GM21737 (cell line): ENCODE measurements around the gene PIGU.

Experiments used
- ATAC-seq: cut with Tn5 transposase; IDR thresholded peaks from one replicate; pipeline ENCODE4 v1.9.1; 2021; ENCODE audit warnings: mild to moderate bottlenecking, moderate library complexity; ENCODE audit not compliant: unreplicated experiment

Gene PIGU

DNA sequence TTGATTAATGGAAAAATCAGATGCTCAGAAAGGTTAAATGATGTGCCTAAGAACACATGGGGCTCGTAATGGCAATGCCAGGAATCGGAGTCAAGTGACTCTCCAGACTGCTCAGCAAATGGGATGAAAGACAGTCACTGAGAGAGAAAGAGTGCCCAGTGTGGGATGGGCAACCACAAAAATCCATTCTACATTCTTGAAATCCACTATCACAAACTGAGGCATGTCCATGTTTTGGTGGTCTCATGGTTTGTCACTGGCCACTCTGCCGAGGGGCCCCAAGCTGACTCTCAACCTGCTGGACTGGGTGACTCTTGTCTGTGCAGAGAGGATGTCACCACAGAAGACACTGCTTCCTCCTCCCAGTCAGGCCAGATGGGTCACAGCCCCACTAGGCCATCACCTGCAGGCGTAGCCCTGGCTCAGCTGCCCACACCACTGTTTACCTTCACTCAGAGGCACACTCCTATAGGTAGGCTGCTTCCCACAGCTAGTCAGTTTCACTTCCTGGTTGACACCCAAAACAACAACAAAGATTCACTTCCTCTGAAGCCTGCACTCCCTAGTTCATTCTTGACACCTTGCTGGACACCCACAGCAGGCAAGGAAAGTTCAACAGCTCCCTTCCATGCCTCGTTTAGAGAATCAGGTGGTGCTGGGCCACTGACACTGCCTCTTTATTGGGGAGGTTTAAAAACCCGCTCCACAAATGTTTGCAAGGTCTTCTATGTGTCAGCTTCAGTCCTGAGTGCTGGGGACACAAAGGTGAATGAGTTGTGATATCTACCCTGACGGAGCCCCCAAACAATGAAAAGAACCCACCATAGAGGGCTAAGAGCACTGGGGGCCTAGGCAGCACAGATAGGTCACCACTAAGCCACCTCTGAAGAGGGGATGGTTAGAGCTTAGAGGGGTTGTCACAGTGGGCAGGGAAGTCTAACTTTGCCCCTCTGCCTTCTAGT, 96.6 kb downstream of the PIGU start:
- peak; percentile 52 for ATAC-seq

DNA sequence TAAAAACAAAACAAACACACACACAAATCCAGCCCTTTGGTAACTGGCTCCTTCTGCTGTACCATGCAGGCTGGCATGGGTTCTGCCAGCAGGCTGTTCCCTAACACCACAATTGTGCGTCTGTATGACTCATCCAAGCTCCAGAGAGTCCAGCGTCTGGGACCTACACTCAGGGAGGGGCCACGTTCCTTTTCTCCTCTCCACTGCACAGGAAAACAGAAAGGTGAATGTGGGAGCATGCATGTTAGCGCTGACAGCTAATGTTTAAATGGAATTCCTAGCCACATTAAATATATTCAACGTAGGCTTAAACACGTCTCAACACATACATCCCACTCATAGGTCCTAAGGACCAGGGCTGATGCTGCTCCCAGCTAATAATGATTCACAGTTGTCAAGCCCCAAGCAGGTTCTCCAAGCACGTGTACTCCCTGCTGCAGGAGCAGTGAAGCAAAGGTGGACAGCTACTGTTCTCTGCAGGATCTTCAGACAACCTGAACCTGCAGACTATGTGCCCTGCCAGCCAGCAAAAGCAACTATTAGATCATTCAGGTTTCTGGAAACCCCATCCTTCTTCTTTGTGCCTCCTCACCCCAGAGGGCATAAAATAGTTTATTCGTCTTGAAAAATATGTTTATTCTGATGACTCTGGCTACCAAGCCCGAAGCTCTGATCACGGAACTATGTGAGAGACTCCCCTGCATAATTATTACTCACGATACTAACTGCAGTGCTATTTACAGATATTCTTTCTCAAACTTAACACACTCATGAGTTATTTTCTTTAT, 97.5 kb downstream of the PIGU start:
- no peak for ATAC-seq

DNA sequence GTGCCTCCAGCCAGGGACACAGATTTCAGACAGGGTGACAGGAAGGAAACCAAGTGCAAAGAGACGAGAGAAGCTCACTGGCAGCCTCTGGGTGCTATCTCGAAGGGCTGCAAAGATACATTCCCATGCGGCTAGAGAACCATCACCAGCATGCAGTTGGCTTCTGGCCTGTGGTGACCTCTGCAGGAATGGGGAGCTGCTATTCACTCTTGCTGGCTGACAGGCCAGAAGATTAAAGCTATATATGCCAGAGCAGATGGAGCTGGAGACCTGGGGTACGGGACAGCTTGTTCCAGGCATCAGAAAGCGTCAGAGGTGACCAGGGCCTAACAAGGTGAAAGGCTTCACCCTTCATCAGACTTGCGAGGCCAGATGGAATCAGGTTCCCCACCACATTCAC, 98.4 kb downstream of the PIGU start:
- ATAC-seq = no peak

DNA sequence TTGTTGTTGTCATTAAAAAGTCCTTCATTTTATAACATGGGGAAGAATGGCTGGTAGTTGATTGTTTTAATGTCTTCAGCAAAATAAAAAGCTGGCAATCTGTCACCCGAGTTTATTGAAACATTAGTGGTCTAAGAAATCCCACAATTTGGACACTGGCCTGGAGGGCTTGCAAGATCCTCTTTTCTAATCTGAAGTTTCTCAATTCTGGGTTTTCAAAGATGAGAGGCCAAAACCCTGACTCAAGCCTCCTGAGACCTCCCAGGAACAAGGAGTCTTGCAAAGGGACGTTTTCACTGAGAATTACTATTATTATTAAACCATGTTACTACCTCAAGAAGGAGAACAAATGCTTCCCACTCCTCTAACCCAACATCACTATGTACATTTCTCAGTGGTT, 98.9 kb downstream of the PIGU start:
- ATAC-seq = no peak

DNA sequence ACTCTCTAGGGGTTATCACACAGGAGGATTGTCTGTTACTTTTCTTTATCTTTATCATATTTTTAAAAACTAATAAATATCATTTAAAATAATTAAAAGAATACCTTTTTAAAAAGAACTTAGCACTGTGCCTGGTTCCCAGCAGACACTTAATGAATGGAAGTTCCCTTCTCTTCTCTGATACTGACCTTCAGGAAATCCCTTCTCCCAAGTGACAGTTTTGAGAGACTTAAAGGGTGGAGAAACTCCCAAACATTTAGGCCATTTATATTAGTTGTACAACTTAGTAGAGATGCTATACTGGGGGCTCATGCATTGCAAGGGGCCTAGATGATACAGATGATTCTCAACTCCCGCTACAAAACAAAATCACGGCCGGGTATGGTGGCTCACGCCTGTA, 99.8 kb downstream of the PIGU start:
- no peak for ATAC-seq

DNA sequence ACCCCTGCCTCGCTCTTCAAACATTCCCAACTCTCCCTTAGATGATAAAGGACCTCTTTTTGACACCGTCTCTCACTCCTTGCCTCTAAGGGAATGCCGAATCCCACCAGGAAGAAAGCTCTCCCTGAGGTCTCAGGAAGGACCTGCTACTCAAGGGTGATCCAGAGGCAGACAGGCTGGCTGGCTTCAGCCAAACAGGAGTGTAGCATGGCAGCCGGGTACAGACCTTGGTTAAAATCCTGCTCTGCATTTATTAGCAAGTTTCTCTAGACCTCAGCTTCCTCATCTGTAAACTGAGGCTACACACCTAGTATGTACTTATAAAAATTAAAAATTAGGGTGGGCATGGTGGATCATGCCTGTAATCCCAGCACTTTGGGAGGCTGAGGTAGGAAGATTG, 101.1 kb downstream of the PIGU start:
- no peak for ATAC-seq

DNA sequence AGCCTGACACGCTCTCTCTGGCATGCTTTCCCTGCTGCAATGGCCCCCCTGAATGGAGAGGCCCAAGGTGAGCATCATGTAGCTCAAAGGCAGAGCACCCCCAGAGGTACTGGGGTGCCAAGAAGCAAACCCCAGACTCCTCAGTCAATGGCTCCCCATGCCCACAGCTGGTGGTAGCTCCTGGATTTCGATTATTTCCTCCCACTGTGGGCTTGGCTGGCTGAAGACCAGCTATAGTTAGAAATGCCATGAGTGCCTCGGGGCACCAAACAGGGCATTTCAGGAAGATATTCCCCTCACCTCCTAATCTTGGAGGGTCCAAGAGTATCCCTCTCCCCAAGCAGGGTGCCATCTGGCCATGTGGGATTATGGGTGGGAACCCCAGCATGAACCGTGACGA, 101.6 kb downstream of the PIGU start:
- ATAC-seq = no peak

DNA sequence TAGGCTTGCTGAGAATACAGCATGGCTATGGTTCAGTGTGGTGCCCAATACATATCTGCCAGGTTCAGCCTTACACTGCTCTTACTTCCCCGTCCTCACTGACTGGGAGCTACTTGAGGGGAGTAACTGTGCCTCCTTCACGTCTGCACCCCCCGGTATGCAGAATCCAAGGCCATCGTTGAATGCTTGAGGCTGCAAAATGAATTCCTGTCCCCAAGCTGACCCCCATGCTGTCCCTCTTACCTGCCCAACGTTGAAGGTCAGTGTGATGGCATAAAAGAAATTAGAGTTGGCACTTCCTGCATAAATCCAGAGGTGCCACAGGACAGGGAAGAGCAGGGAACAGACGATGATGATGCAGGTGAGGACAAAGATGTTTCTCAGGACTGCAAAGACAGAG, 102.0 kb downstream of the PIGU start:
- no peak for ATAC-seq

DNA sequence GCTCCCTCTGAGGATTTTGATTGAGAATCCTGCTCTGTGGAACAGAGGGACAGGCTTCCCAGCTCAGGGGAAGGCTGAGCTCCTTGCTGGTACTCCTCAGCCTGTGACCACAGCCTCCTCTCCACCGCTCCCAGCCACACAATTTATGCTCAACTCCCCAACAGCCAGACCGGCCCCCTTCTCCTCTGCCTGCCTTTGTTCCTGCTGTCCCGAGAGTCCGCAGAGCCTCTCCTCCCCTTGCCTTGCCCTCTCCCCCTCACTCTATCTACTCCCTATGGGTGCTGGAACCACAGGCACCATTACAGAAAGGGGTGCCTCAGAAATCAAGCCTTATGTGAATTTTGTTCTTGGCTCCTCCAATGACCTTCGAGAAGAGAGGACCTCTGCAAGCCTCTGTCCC, 102.5 kb downstream of the PIGU start:
- no peak for ATAC-seq

DNA sequence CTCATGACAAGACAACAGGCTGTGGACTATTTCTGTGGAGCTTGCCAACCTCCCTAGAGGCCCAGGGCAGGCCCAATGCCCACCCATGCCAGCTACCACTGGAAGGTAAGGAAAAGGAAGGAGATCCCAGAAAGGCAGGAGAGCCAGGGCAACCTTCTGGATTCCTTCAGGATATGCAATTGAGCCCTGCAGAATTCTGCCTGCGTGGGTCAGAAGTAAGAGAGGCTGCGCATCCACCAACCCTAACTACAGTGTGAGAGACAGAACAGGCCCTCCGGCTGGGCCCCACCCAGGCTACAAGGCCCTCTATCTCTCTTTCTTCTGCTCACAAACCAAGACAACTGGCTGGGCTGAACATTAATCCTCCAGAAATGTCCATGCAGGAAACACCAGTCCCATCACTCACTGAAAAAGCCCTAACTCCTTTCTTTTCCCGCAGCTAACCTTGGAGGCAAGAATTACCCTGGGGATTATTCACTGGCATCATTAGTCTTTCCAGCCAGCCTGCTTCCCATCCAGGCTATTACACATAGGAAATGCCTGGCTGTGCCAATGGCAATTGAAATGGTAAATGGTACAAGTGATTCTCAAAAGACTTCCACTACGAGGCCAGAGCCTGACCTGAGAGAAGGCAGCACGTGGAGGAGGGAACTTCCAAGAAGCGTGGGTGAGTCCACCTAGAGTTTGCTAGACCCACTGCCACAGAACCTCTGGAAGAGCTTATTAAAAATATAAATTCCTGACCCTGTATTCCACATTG, 103.2 kb downstream of the PIGU start:
- ATAC-seq = no peak

DNA sequence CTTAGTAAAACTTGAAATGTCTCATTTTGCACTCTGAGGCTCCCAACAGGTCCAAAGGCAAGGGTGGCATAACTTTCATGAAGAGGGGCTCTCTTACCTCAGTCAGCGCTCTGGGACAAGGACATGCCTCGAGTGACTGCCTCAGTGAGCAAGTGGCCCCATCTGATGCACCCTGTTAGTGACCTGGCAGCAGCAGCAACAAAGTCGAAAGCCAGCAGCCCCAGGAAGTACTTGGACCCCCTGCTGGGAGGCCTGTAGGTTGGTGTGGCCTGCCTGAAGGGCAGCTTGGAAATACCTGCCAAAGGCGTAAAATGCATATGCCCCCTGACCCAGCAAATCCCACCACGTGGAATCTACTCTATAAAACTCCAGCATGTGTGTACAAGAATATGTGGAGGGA, 105.1 kb downstream of the PIGU start:
- no peak for ATAC-seq

DNA sequence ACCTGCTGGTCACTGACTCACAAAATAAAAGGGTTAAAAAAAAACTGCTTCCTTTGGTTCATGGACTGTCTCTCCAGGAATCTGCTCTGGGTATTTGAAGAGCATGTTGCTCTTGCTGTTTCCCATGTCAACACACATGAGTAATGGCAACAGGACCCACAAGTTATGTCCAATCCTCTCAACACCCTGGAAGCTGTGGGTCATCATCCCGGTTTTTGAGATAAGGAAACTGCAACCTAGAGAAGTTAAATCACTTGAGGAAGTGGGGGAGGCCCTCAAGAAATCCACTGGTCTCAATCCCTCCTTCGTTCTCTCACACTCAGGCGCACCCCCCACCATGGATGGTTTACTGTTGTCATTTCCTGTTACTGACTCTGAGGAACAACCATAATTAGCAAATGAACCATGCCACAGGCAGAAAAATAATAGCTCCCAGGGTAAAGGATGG, 106.0 kb downstream of the PIGU start:
- no peak for ATAC-seq

DNA sequence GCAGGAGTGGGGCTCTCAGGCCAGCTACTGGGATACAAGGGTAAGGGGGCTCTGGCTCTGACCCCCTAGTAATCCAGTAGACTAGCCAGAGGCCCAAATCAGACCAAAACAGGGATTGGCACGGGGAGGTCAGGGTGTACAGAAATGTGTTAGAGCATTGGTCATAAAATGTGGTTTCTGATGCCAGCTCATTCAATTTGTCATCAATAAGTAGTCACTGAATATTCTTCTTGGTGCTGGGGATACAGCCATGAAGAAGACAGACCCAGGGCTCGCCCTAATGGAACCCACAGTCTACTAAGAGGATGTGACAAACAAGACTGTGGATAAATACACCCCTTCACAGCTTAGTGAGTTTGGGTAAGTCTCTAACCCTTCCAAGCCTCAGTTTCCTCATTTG, 107.3 kb downstream of the PIGU start:
- no peak for ATAC-seq

DNA sequence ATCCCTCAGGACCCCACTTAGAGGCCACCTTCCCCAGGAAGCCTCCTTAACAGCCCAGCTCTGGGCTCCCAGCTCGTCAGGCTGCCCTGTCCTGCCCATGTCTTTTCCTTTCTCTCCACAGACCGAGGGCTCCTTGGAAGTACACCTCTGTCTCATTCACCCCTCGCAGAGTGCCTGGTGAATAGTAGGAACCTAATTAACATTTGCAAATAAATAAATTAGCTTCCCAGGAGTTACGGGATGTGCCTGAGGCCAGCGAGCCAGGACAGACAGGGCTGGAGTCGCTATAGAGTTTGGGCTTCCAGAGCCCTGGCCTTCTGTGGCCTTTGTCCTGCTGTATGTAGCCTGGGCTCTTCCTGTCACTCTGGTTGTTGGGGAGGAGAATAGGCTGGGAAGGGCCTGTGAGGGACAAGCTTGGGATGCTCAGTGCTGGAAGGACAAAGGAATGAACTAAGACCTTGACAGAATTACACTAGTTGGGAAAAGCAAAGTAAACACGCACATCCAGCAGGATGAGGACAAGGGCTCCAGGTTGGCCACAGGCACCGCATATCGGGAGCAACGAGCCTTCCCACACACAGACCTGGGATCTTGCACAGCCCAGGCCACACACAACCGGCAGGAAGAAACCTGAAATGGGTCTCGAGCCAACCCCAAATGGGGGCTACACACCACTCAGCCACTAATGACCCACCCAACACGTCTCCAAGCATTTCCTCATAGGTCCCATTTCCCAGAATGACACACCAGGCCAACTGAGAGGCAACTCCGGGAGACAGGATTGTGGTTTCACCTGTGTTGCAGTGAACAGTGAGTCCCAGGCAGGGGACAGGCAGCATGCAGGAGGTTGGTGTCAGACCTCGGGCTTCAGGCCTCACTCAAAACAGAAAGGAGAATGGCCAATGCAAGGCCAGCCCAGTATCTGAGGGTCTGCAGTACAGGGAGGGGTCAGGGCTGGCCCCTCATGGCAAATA, 108.7 kb downstream of the PIGU start:
- no peak for ATAC-seq

DNA sequence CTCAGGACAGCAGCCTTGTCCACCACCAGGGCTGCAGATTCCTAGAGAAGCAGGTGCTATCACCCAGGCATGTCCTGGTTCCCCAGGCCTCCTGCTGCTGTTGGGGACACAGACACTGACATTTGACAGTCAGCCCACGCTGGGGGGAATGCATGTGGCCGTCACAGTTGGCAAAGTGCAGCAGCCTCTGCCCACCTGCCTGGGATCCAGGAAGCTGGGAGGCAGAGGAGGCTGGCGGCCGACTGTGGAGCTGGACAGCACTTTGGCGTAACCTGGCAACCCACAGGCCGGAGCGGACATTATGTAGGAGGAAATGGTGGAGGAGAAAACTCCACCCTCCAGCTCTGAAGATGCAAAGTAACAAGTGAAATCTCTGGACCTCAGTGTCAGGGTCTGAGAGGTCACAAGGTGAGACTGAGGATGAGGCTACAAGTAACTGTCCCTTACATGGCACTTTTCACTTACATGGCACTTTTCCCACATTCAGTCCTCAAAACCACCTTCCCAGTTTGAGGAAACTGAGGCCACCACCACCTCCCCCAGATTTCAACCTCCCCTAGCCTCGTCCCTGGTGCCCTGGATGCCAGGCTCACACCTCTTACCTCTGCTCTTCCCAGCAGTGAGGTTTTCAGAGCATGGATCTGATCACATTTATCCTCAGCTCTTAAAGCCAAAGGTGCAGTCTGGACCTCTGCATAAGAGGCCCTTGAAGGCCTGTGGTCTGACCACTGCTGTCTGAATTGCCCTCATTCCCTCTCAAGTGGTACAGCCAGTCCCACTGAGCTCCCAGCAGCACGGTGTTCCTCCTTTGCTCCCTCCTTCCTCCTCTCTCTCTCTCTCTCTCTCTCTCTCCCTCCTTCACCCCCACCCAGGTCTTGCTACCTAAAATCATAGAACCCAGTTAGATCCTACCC, 109.7 kb downstream of the PIGU start:
- no peak for ATAC-seq

DNA sequence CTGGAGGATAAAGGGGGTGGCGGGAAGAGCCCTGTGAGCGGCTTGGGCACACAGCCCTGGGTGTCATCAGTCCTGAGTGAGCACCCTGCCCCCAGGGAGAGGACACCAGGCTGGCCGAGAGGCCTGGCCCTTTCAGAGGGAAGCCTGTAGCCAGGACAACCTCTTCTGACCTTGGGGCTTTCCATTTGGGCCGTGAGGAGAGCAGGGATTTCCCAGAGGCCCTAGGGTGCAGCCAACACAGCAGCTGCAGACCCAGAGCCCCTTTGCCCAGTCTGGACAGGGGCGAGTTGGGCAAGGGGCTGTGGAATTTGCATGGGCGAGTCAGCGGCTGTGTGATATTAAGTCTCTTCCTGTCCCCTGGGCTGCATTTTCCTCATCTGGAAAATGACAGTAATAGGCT, 112.1 kb downstream of the PIGU start:
- ATAC-seq = no peak

DNA sequence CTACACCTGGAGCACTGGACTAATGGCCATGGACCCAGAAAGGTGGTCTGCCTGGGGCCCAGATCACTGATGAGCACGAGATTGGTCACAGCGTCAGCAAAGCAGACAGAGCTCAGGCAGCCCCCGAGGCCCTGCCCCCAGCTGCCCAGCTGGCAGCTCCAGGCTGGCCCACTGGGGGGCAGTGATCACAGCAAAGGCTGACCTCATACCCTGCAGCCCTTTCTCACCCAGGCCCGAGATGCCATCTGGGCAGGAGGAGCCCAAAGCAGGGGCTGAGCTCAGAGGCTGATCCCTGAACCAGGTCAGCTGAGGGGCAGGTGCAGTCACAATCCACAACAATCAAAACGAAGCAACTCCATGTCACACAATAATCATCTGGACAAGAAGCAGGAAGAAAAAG, 114.3 kb downstream of the PIGU start:
- no peak for ATAC-seq

DNA sequence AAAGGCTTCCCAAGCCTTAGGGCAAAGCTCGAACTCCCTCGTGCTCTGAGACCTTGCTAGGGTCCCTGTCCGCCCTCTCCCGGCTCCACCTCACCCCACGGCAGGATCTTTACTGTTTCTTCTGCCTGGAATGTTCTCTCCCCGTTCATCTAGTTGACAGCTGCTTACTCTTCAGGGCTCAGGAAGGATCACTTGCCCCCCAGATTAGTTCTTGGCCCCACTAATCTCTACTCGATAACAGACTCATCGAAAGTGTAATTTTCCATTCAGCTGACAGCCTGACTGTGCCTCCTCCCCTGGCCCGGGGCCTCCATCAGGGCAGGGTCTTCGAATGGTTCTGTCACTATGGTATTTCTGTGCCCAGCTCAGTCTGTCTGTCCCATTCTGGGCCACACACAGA, 115.2 kb downstream of the PIGU start:
- no peak for ATAC-seq

DNA sequence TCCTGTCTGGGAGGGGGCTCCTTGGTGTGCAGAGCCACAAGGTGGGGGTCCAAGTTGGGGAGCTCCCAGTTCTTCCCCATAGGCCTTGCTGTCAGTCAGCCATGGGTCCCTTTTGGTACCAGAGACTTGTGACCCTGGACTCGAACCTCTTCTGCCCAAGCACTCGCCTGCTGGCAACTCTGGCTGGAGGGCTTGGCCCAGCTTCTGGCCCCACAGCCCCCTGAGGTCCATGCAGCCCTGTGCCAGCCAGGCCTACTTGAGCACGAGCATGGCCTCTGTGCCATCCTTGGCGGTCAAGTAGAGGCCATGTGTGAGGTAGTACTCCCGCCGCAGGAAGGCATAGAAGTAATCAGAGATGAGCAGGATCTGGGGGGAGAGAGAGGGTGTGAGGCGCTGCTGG, 116.3 kb downstream of the PIGU start:
- ATAC-seq = no peak
